ENCODE data around the gene KCTD14.

GRCh38 chr11:78046486-78046854 is 23.4 kb upstream of the KCTD14 start:
- TF ChIP-seq CTCF (IDR thresholded peaks at IDR 0.05) (no peak), POLR2A (IDR thresholded peaks at IDR 0.05) (no peak), EP300 (IDR thresholded peaks at IDR 0.05) (no peak)

Measured in ovary (tissue), 3 donors.